C4-2B (cell line): ENCODE measurements around the gene NEUROD4.

Source experiments
- ZFX ChIP-seq: fragments of 450-650 bp; IDR thresholded peaks from 2 replicates; pipeline ENCODE4 v1.6.1; 2017
- TF ChIP-seq, protein P1 (sequence below): fragments of 450-650 bp; conservative IDR thresholded peaks from 2 replicates; pipeline ENCODE4 v1.5.1; 2017; ENCODE audit warnings: mild to moderate bottlenecking

DNA sequence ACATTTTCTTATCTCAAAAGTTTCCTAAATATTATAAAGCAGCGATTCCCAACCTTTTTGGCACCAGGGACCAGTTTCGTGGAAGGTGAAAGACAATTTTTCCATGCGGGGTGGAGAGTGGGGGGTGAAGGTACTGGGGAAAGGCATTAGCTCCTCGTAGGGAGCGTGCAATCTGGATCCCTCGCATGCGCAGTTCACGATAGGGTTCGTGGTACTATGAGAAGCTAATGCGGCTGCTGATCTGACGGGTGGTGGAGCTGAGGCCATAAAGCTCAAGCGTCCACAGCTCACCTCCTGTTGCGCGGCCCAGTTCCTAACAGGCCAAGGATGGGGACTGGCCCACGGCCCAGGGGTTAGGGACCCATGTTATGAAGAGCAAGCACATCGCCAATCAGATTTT is 29.9 kb downstream of the NEUROD4 start:
- TF ChIP-seq, protein P1, sequence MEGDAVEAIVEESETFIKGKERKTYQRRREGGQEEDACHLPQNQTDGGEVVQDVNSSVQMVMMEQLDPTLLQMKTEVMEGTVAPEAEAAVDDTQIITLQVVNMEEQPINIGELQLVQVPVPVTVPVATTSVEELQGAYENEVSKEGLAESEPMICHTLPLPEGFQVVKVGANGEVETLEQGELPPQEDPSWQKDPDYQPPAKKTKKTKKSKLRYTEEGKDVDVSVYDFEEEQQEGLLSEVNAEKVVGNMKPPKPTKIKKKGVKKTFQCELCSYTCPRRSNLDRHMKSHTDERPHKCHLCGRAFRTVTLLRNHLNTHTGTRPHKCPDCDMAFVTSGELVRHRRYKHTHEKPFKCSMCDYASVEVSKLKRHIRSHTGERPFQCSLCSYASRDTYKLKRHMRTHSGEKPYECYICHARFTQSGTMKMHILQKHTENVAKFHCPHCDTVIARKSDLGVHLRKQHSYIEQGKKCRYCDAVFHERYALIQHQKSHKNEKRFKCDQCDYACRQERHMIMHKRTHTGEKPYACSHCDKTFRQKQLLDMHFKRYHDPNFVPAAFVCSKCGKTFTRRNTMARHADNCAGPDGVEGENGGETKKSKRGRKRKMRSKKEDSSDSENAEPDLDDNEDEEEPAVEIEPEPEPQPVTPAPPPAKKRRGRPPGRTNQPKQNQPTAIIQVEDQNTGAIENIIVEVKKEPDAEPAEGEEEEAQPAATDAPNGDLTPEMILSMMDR: no peak
- TF ChIP-seq ZFX: no peak
